ENCODE measurements around the gene FAM13C.
"Not testable (repeated sequence)": the region's sequence is repeated elsewhere in the genome, so short reads cannot be mapped to it uniquely, and the experiment has no call there.

FAM13C gene

DNA sequence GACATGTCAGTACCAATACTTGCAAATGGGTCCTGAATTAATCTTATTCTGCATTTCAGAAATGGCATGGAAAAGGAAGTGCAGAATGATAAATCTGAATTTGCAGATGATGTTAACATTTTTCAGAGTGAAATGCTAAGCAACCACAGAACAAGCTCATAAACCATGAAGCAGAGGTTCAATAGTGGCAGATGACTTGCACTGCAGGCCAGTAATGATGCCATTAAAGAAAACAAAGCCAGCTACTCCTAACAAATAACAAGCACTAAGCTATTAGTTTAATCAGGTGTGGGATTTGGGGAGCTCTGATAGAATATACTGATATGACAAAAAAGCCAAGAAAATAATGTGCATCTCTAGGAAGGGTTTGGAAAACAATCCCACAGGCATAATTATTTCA, 85.4 kb downstream of the FAM13C start:
- DNase-seq (ENCODE audit: low spot score), result no peak

DNA sequence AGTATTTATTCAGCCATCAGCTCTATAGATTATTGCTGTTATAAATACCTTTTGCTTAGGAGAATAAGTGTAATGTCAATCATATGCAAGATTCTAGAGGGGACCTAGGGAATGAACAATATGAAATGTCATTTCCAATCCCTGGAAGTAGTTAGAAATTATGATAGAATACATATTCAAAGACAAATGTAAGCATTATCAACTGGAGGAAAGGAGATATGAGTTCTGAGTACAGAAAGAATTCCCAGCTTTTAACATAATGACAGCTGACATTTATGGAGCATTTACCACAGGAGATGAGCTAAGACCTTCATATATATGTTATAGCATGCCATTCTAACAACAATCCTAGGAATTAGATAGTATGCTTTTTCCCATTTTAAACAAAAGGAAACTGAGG, 86.2 kb downstream of the FAM13C start:
- DNase-seq (ENCODE audit: low spot score), result no peak

DNA sequence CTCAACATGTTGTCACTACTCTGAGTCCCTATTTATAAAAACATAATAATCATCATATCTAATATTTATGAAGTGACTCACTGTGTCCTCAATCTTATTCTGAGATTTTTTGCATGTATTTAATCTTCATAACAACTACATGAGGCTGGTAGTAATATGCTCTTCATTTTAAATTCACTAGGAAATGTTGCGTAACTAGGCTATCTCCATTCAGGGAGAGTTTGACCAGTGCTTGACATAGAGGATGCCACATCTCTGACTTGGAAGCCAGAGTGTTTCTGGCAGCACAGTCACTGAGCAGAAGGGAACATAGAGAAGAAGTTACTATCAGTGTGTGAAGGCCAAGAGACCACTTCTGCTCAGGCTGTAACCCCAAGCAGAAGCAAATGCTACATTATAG, 88.9 kb downstream of the FAM13C start:
- DNase-seq (ENCODE audit: low spot score), result no peak

DNA sequence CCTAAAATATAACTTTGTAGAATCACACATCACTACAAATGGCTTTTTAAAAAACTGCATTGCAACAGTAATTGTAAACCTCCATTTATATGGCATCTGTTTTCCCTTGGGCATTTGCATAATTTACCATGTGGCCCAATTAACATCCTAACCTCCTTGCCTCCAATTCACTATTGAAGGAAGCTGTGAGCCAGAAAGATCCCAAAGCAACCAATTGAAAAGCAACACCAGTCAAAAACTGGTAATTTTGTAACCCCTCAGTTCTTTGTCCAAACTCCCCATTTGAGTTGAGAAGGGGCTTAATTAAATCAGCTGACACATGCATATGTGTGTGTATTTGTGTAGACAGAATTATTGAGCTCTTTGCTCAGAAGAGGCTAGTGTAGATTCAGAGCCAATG, 90.3 kb downstream of the FAM13C start:
- DNase-seq (ENCODE audit: low spot score), result no peak

DNA sequence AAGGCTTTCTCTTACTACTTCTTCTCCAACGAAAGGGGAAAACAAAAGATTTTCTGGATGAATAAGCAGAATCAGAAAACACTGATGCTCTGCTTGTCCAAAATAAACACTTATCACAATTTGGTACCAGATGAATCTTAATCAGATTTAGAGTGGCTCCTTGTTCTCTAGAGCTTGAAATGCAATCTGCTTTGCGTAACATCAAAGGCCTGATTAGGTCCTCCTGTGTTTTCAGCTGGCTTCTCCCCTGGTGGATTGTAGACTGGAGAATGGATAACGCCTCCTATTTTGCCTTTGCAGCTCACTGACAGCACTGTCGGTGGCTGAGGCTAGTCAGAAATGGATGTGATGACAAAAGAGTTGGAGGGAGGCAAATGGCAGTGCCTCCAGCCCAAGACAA, 91.2 kb downstream of the FAM13C start:
- no peak for DNase-seq (ENCODE audit: low spot score)

DNA sequence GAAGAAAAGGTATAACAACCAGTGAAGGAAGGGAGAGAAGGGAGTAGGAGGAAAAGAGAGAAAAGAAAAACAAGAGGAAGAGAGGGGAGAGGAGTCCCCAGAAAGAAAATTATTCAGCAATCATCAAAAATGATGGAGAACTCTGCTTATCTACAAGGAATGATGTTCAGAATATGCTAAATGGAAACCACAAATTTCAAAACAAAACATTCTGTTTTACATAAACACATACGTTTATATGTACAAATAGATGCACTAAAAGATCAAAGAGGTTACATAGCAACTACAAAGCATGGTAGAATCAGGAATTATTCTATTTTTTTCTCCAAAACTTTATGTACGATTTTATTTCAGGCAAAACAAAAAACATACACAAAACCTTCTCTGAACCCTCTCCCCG, 91.9 kb downstream of the FAM13C start:
- DNase-seq (ENCODE audit: low spot score), result no peak

DNA sequence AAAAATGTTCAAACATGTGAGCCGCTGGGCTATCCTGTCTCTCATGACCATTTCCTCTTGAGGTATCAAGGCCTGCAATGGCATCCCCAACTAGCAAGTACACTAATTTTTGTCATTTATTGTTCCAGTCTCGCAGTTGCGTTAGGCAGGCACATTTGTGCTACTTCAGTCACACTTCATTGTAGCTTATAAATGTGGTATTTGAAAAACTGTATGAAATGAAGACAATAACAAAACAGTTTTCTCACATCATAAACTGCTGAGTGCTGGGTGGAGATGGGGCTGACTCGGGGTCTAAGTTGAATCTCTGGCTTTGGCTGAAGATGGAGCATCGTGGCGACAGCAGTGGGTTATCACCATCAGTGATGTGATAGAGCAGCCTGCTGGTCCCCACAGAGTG, 92.7 kb downstream of the FAM13C start:
- no peak for DNase-seq (ENCODE audit: low spot score)

DNA sequence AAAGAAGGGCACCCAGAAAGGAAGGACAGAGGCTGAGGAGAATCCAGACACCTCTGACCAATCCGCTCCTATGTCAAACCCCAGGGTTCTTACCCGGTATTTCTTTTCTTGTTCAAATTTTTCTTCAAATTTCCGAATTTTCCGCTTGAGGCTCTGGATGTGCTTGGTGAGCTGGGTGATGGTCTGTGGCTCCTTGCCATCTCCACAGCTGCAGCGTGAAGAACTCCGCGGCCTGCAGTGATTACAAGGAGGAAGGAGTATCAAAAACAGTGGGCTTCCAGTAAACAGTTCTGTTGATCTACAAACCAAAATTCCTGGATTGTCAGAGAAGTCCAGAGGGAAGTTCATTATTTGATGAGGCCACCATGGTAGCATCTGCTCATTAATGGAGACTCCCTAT, 93.9 kb downstream of the FAM13C start:
- no peak for DNase-seq (ENCODE audit: low spot score)

DNA sequence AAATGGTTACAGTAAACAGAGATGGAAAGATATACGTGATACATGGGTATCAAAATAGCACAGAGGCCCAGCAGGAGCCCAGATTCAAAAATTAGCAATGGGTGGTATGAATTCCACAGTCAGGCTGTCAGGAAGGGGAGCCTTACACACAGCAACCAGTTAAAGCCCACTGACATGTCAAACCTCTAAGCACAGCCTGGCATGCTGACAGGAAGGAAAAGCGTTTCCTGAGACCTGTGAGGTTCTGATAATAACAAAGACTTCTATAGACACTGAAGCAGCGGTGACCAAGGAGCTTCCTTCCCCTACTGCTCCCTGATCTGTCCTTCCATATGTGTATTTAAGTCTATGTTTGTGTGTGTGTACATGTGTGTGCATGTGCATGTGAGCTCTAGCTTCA, 96.0 kb downstream of the FAM13C start:
- DNase-seq (ENCODE audit: low spot score), result no peak

DNA sequence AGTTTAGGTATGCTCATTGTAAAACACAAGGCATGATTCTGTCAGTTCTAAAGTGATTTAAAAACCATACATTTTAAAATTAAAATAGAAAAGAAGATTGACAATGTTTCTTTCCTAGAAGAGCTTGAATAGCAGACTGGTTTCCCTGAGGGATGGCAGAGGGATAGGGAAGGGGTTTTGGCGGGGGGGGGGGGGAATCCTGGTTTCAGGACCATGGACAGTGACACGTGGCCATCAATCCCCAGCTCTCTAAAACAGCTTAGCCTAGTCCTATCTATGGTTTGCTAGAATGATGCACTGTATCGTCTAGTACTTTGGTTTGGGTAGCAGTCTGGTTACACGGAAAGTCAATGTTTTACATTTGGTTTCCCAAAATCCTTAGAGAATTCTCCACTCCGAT, 97.2 kb downstream of the FAM13C start:
- DNase-seq (ENCODE audit: low spot score), result peak; percentile 57

DNA sequence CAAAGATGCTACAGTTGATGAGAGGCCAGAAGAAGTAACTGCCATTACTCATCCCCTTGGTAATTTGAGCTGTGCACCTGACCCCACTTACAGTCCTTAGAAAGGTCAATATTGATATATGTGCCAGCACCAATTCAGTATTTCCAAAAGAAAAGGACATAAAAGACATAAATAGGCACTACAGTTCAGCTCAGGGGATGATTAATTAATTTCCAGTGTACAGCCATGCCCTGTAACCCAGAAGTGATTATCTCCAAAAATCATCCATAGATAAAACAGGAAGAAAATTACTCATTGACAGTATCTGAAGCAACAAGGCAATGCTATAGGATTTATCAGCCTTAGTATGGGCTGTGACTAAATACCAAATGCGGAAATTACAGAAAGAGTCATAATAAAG, 103.5 kb downstream of the FAM13C start:
- no peak for DNase-seq (ENCODE audit: low spot score)

DNA sequence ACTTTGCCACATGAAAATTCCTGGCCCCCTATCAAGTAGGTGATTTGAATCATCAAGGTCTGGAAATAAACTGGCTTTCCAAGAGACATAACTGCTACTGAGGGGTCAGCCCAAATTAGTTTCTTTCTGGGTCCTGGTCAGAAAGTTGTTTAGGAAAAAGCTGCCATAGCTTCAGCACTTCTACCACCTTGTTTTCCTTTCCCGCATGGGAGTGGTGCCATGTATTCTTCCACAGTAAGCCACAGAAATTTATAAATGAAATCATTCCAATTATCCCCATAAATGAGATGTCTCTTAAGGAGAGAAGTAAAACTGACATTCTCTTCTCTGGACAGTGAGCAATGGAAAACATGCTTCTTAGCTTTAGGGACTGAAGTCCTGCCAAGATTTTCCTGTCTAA, 105.1 kb downstream of the FAM13C start:
- no peak for DNase-seq (ENCODE audit: low spot score)

DNA sequence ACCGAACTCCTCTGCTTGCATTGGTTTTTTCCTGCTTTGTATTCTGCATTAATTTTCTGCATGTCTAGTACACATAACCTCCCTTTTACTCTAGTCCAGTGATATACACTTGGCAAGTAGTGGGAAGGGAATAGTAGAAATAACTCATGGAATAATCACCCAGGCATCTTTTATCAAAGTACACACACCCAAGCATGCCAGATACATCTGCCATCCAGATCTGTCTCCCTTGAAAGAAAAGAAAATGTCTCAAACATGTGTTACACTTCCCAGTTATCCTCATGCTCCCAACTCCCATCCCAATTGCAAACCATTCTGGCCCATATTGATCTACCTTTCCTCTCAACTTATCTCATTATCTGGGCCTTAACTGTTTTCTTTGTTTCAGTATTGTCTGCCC, 106.9 kb downstream of the FAM13C start:
- no peak for DNase-seq (ENCODE audit: low spot score)

DNA sequence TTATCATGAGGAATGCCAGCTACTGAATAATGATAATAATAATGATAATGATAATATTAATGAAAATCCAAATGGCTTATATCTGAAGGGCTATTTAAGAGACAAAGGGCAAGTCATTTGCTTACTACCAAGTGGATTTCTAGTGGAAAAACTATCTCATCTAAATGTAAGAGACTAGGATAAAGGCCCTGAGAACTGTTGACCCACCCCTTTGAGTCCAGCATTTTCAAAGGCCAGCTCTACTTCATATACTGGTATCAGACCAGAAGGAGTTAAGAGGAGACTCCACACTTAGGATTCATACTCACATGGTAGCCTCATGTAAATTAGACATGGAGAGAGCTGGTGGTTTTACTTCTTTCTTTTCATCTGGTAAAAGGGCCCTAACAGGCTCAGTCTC, 109.9 kb downstream of the FAM13C start:
- DNase-seq (ENCODE audit: low spot score), result no peak

DNA sequence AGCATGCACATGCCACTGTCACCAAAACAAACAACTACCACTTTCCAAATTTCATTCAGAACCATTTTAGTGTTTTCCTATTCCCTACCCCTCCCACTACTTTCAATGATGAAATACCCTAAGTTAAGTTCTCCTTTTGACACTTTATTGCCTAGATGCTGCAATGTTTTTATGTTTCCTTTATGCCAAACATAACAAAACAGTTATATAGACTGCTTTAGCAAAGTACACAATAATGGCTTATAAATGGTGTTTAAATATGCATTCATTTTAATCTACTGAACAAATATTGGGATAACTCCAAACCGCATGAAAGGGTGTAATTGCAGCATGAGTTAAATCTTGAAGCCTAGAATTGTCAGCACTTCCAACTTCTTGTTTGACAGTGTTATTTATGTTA, 116.7 kb downstream of the FAM13C start:
- DNase-seq (ENCODE audit: low spot score), result no peak

DNA sequence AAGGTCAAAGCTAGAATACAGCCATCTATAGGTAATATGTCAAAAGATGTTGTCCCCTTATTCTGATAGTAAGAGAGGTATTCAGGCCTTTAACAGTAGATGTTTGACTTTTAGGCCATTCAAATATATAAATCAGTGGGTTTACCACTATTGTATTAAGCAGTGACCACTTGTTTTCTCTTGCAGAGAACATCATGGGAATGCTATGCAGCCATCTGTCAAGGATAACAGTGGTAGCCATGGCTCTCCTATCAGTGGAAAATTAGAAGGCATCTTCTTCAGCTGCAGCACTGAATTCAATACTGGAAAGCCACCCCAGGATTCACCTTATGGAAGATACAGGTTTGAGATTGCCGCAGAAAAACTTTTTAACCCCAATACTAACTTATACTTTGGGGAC, 117.5 kb downstream of the FAM13C start:
- DNase-seq (ENCODE audit: low spot score), result no peak

DNA sequence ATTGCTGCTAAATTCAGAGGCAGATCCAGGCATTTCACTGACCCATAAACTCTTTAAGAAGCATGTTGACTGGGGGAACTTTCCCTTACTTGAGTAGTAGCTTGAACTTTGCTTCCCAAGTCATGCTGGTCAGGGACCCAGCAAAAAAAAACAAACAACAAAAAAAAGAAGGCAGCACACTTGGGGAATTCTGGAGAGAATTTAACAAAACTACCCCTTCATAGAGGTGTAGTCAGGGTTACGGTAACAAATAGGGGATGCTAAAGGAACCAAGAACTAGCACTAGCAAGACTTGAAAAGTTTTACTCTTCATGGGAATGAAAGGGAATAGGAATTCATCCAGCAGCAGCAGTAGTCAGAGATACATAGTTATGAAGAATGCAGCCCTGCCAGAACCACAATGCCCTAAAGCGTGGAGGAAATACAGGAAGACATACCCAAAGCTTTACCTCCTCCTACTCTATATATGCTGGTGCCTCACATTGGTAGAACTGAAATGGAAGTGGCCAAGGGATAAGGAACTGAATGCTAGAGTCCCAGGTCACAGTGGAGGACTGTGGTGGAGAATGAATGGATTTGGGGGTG, 118.6 kb downstream of the FAM13C start:
- DNase-seq (ENCODE audit: low spot score), result no peak

DNA sequence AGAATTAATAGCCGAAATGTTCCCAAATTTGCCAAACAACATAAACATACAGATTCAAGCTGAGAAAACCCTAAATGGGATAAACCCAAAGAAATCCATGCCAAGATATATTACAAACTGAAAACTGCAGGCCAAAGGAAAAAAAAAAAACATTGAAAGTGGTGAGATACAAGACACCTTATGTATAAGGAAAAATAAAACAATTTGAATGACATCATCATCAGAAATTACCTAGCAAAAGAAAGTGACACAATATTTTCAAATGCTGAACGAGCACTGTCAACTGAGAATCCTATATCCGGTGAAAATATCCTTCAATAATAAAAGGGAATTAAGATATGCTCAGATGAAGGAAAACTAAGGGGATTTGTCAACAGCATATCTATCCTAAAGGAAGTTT, 119.4 kb downstream of the FAM13C start:
- no peak for DNase-seq (ENCODE audit: low spot score)

DNA sequence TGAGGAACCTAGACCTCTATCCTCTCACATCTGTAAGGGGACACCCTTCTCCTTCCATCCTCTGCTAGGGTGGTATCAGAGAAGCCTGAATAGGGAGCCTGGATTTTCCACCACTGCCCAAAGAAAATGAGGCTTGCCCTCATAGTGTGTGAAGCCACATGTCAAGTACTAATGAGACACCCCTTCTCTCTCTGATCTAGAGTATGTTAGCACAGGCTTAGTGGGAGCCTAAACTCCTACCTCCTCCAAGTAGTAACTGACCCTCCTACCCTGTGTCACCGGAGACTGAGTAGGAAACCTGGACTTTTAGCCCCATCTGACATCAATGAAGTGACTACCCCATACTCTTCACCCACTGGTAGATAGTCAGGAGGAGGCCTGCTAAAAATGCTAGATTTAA, 120.3 kb downstream of the FAM13C start:
- no peak for DNase-seq (ENCODE audit: low spot score)

DNA sequence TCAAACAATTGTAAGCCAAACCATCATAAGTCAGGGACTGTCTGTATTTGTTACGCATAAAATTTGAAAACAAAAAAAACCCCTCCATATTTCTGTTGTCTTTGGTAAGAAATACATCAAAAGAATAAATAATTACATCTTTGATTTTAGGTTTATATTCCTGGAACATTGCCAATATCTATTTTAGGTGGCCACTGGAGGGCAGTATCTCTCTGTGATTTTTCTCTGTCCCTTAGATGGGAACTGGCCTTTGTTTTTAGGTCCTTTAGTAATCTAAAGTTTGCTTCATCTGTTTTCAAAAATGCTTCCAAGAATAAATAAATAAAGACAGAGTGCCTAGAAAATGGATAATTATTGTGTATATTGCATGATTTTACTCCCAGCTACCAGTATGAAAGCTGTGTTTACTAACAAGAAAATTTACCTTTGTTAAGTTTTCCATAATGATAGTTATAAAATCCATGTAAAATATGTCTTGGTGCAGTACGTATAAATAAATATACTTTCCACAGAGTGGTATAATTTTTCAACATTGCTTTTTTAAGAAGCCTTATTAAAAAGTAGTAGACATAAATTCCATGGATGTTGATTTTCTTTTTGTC, 121.7 kb downstream of the FAM13C start:
- DNase-seq (ENCODE audit: low spot score), result no peak

DNA sequence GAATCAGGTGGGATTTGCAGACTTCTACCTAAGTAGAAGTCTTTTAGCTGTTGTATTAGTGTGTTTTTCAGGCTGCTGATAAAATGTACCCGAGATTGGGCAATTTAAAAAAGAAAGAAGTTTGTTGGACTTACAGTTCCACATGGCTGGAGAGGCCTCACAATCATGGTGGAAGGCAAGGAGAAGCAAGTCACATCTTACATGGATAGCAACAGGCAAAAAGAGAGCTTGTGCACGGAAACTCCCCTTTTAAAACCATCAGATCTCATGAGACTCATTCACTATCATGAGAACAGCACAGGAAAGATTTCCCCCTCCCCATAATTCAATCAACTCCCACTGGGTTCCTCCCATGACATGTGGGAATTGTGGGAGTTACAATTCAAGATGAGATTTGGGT, 123.2 kb downstream of the FAM13C start:
- DNase-seq (ENCODE audit: low spot score), result not testable (repeated sequence)

DNA sequence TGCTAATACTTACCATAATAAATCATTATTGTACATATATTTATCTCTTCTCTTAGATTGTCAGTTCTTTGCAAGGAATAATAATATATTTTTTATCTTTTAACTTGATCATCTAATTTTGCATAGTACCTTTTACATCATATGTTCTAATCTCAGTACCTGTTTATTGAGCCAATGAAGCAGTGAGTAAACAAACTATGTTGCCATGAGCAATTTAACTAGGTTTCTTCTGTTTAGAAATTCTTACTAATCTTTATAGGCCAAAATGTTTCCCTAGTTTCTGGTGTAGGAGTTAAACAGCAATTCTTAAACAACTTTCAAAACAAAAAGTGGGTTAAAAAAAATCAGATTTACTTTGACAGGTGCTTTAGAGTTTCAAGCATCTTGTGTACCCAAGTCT, 124.6 kb downstream of the FAM13C start:
- no peak for DNase-seq (ENCODE audit: low spot score)

DNA sequence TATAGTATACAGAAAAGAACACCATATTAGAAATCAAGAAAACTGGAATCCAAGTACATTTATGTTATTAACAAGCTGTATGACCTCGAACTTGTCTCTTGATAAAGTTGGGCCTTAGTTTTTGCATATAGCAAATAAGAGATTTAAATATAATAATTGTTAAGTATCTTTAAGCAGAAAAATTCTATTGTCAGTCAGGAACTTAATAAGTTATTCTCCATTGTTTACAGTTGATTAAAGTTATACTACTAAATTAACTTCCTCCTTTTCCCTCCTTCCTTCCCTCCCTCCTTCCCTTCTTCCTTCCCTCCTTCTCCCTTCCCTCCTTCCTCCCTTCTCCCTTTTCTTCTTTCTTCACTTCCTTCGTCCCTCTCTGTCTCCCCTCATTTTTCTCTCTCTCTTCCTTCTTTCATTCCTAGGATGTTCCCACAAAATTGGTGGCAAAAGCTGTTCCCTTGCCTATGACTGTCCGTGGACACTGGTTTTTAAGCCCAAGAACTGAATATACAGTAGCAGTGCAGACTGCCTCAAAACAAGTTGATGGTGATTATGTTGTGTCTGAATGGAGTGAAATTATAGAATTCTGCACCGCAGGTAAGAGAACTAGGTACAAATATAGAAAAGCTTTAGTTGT, 126.2 kb downstream of the FAM13C start:
- DNase-seq (ENCODE audit: low spot score), result no peak

DNA sequence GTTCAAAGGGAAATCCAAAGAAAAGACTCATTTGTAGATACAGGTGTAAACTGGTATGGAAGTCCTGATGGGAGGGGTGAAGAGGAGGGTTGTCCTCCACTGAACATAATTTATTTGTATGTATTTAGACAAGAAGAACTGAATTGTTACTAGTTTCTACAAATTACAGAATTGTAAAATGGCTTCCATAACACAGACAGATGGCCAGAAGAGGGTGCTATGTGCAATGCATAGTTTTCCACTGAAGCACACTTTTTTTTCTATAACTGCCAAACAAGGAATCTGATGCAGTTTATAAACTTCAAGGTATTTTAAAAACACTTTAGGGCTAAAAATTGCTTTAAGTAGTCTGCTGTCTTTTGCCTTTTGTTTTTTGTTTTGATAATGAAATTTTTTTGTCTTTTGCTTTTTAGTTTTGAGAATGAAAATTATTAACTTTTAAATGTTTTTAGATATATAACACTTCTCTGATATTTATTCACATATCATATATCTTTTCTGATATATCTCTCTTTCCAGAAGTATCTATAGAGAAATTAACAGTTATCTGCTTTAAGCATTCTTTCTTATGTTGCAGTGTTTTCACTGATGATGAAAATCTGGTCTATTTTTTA, 127.4 kb downstream of the FAM13C start:
- DNase-seq (ENCODE audit: low spot score), result no peak

Data from ecto neural progenitor cell (in vitro differentiated cells).